RWPE2 (cell line): ENCODE data around the gene PAXX.

Source experiments
- ATAC-seq: fragments of 200-7000 bp; cut with Tn5 transposase; 3 replicates; pipeline ENCODE4 v1.9.1; 2021; ENCODE audit warnings: low read depth
- DNase-seq: peaks from one replicate; pipeline ENCODE4 v3.0.0-alpha.2; 2020; ENCODE audit warnings: low spot score
- H3K27ac ChIP-seq: fragments of 450-650 bp; 2 replicates; pipeline ENCODE4 v1.5.1; 2017; ENCODE audit warnings: mild to moderate bottlenecking; ENCODE audit not compliant: poor library complexity, severe bottlenecking
- H3K27me3 ChIP-seq: fragments of 250-450 bp; sonication (Bioruptor Pico); 2 replicates; pipeline ENCODE4 v1.5.1; 2021; ENCODE audit warnings: mild to moderate bottlenecking, moderate library complexity; ENCODE audit not compliant: insufficient read depth, poor library complexity, severe bottlenecking
- H3K36me3 ChIP-seq: fragments of 250-450 bp; sonication (Bioruptor Pico); 2 replicates; pipeline ENCODE4 v1.5.1; 2020; ENCODE audit warnings: low read depth, mild to moderate bottlenecking, moderate library complexity
- H3K4me1 ChIP-seq: fragments of 250-450 bp; sonication (Bioruptor Pico); 2 replicates; pipeline ENCODE4 v1.5.1; 2021; ENCODE audit warnings: mild to moderate bottlenecking, moderate library complexity; ENCODE audit not compliant: insufficient read depth, poor library complexity, severe bottlenecking
- H3K4me3 ChIP-seq: fragments of 250-450 bp; sonication (Bioruptor Pico); 2 replicates; pipeline ENCODE4 v1.5.1; 2021; ENCODE audit warnings: mild to moderate bottlenecking, moderate library complexity; ENCODE audit not compliant: severe bottlenecking
- H3K9me3 ChIP-seq: fragments of 250-450 bp; sonication (Bioruptor Pico); 2 replicates; pipeline ENCODE4 v1.5.1; 2021; ENCODE audit warnings: mild to moderate bottlenecking, moderate library complexity; ENCODE audit not compliant: severe bottlenecking
- TF ChIP-seq, protein P1 (sequence below): fragments of 450-650 bp; IDR thresholded peaks from one replicate; pipeline ENCODE4 v1.5.1; 2017; ENCODE audit warnings: mild to moderate bottlenecking, moderate library complexity; ENCODE audit not compliant: poor library complexity, severe bottlenecking

The PAXX gene

DNA sequence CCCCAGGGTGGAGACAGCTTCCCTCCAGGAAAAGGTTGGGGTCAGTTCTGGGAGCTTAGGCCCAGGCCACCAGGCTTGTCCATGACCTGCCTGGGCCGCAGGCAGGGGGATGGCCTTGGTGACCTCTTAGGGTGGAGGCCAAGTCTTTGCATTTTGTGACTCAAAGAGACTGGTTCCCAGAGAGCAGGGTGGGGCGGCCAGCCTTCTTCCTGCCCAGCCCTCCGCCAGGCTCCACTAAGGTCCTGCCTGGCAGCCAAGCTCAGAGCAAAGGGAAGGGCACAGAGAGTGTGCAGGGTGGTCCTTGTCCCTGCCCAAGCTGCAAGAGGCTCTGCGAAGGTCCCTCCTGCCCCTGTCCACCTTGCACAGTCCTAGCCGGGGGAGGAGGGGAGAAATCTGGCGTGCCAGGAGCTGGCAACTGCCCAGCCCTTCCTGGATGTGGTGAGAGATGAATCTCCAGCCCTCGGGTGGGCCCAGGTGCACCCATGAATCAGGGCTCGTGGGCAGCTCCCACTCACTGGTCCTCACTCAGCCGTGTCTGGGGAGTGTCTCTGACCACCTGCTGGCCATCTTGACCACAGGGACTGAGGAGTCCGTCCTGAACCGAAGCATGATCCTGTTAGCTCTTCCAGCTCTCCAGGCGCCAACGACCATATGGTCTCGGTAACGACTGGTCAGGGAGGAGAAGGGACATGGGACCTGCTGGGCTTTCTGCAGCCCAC is 17.2 kb upstream of the PAXX start:
- ATAC-seq (peak; percentile 29; the same call in 1 of the 3 replicates), DNase-seq (no peak)
- no peaks in the 10 kb centered on the region for H3K27me3 ChIP-seq
- H3K9me3 ChIP-seq: no peaks in the 10 kb centered on the region
- TF ChIP-seq, protein P1, sequence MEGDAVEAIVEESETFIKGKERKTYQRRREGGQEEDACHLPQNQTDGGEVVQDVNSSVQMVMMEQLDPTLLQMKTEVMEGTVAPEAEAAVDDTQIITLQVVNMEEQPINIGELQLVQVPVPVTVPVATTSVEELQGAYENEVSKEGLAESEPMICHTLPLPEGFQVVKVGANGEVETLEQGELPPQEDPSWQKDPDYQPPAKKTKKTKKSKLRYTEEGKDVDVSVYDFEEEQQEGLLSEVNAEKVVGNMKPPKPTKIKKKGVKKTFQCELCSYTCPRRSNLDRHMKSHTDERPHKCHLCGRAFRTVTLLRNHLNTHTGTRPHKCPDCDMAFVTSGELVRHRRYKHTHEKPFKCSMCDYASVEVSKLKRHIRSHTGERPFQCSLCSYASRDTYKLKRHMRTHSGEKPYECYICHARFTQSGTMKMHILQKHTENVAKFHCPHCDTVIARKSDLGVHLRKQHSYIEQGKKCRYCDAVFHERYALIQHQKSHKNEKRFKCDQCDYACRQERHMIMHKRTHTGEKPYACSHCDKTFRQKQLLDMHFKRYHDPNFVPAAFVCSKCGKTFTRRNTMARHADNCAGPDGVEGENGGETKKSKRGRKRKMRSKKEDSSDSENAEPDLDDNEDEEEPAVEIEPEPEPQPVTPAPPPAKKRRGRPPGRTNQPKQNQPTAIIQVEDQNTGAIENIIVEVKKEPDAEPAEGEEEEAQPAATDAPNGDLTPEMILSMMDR: no peak
- peaks cover 7% of the 10 kb centered on the region for H3K4me1 ChIP-seq
- H3K27ac ChIP-seq: no peak overlapping the region
- H3K4me3 ChIP-seq: no peak overlapping the region
- H3K36me3 ChIP-seq: no peaks in the 10 kb centered on the region

DNA sequence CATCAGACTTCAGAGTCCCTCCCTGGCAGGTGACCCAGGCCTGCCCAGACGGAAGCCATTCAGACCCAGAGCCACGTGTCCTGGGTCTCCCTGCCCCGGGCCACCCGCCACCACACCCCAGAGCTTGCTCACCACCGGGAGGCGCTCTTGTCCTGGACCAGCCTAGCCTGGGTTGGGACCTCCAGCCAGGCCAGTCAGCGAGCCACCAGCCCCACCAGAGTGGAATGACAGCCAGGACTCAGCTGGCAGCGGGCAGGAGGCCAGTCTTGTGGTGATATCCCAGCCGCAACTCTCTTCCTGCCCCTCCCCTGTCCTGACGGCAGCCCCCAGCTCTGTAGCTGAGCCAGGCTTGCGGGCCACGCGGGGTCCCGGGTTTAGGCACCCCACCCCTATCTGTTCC is 16.6 kb upstream of the PAXX start:
- Histone ChIP-seq H3K4me1 (peaks cover 7% of the 10 kb centered on the region), H3K4me3 (no peak overlapping the region), H3K36me3 (no peaks in the 10 kb centered on the region), H3K27ac (no peak overlapping the region), H3K27me3 (no peaks in the 10 kb centered on the region), H3K9me3 (no peaks in the 10 kb centered on the region)
- ATAC-seq: no peak
- no peak for DNase-seq
- TF ChIP-seq, protein P1: no peak

DNA sequence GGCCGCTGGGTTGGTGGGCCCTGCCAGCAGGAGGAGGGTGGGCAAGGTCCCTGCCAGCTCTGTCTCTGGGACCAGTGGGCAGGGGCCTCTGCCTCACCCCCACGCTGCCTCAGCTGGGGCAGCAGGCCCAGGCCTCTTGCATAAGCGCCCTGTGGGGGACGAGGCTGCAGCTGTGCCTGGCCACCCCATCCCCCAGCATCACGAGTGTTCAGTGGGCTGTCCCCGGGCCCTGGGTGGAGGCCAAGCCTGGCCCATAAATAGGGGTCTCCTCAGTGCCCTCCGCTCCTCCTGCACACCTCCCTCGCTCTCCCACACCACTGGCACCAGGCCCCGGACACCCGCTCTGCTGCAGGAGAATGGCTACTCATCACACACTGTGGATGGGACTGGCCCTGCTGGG is 15.0 kb upstream of the PAXX start, which contains the start of gene PTGDS:
PTGDS (plus strand) TSS at position 282 of the 400 bp plus-strand sequence; CDS start at position 357, 75 bp downstream.
- peaks cover 7% of the 10 kb centered on the region for H3K4me1 ChIP-seq
- TF ChIP-seq, protein P1: no peak
- H3K27ac ChIP-seq: no peak within 1 kb of the TSS
- no peaks in the 10 kb centered on the region for H3K36me3 ChIP-seq
- DNase-seq: no peak
- H3K4me3 ChIP-seq: peak within 1 kb of the TSS; percentile 36
- no peaks in the 10 kb centered on the region for H3K9me3 ChIP-seq
- no peak for ATAC-seq
- no peaks in the 10 kb centered on the region for H3K27me3 ChIP-seq

DNA sequence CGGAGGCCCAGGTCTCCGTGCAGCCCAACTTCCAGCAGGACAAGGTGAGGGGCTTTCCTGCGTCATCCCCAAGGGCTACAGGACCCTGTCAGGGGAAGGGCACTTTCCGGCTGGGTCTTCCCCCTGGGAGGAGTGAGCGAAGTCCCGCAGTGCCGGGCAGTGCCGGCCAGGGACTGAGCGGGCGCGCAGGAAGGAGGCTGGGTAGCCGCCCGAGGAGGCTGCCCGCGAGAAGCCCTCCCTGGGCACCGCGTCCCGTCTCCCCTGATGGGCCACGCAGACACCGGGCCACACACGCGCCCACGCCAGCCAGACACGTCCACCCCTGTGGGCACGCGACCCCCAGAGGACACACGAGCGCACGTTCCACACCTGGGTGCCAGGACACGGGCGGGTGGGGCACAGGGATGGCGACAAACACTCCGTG is 14.6 kb upstream of the PAXX start:
- TF ChIP-seq, protein P1: no peak
- no peak for DNase-seq
- Histone ChIP-seq H3K27ac (no peak overlapping the region), H3K4me3 (peak overlapping the region; percentile 36), H3K36me3 (no peaks in the 10 kb centered on the region), H3K9me3 (no peaks in the 10 kb centered on the region), H3K4me1 (peaks cover 7% of the 10 kb centered on the region), H3K27me3 (no peaks in the 10 kb centered on the region)
- ATAC-seq: no peak; the same call in 2 of the 3 replicates
